Activated naive CD8-positive, alpha-beta T cell treated with anti-CD3 and anti-CD28 coated beads for 36 hours (primary cell): ENCODE results near the gene ZCCHC7. TPM values are rescaled to one million over a fixed set of nuclear protein-coding genes. Genes with fewer than 3 reads are reported as not detected.
"Not testable (repeated sequence)": the region's sequence is repeated elsewhere in the genome, so short reads cannot be mapped to it uniquely, and the experiment has no call there.

Experiments
- DNase-seq: peaks from one replicate; pipeline ENCODE4 v3.0.0; 2021
- H3K27ac Mint-ChIP-seq: one replicate; pipeline ENCODE4 v1.8.0; 2022; ENCODE audit warnings: mild to moderate bottlenecking, moderate library complexity, mixed read lengths
- H3K27me3 Mint-ChIP-seq: one replicate; pipeline ENCODE4 v1.8.0; 2022; ENCODE audit warnings: mild to moderate bottlenecking, mixed read lengths
- H3K36me3 Mint-ChIP-seq: one replicate; pipeline ENCODE4 v1.8.0; 2021; ENCODE audit warnings: mild to moderate bottlenecking, mixed read lengths
- H3K4me1 Mint-ChIP-seq: one replicate; pipeline ENCODE4 v1.8.0; 2021; ENCODE audit warnings: mixed read lengths
- H3K4me3 Mint-ChIP-seq: one replicate; pipeline ENCODE4 v1.8.0; 2022; ENCODE audit warnings: mild to moderate bottlenecking, moderate library complexity, mixed read lengths
- H3K9me3 Mint-ChIP-seq: one replicate; pipeline ENCODE4 v1.8.0; 2022; ENCODE audit warnings: mixed read lengths
- total RNA-seq, 2 experiments: library from RNA; stranded (reverse); gene quantifications; one replicate each; pipeline ENCODE4 v1.2.3, GENCODE V29; 2021

ZCCHC7 gene
- total RNA-seq, 2 experiments from 2014 or later = 35.4 to 37.5 TPM

- no peaks in the 10 kb centered on the region for H3K27me3 Mint-ChIP-seq
- peaks cover 71% of the 10 kb centered on the region for H3K36me3 Mint-ChIP-seq
- peaks cover 40% of the 10 kb centered on the region for H3K4me1 Mint-ChIP-seq
- H3K9me3 Mint-ChIP-seq = peaks cover 12% of the 10 kb centered on the region
- H3K4me3 Mint-ChIP-seq = no peak overlapping the region
- no peak for DNase-seq
- no peak overlapping the region for H3K27ac Mint-ChIP-seq
Measured at GRCh38 chr9:37201581-37201980, 81.2 kb downstream of the ZCCHC7 start.

GRCh38 chr9:37202091-37202490, 81.7 kb downstream of the ZCCHC7 start:
- H3K27me3 Mint-ChIP-seq = no peaks in the 10 kb centered on the region
- H3K36me3 Mint-ChIP-seq = peaks cover 76% of the 10 kb centered on the region
- no peak overlapping the region for H3K4me3 Mint-ChIP-seq
- no peak overlapping the region for H3K27ac Mint-ChIP-seq
- H3K9me3 Mint-ChIP-seq = peaks cover 12% of the 10 kb centered on the region
- DNase-seq = no peak
- H3K4me1 Mint-ChIP-seq = peaks cover 38% of the 10 kb centered on the region

GRCh38 chr9:37203456-37203855, 83.1 kb downstream of the ZCCHC7 start:
- H3K4me3 Mint-ChIP-seq, H3K27ac Mint-ChIP-seq, DNase-seq, H3K27me3 Mint-ChIP-seq: not testable (repeated sequence)
- Mint-ChIP-seq H3K36me3 (peaks cover 79% of the 10 kb centered on the region), H3K4me1 (peaks cover 28% of the 10 kb centered on the region), H3K9me3 (peaks cover 13% of the 10 kb centered on the region)

GRCh38 chr9:37206121-37206620, 85.8 kb downstream of the ZCCHC7 start:
- peaks cover 72% of the 10 kb centered on the region for H3K36me3 Mint-ChIP-seq
- no peak overlapping the region for H3K4me3 Mint-ChIP-seq
- DNase-seq = no peak
- H3K27ac Mint-ChIP-seq = no peak overlapping the region
- H3K27me3 Mint-ChIP-seq = no peaks in the 10 kb centered on the region
- peaks cover 28% of the 10 kb centered on the region for H3K4me1 Mint-ChIP-seq
- peaks cover 13% of the 10 kb centered on the region for H3K9me3 Mint-ChIP-seq

- Mint-ChIP-seq H3K27ac (peak overlapping the region; percentile 22), H3K9me3 (peaks cover 1% of the 10 kb centered on the region), H3K4me1 (peaks cover 37% of the 10 kb centered on the region), H3K36me3 (peaks cover 44% of the 10 kb centered on the region), H3K4me3 (no peak overlapping the region), H3K27me3 (no peaks in the 10 kb centered on the region)
- DNase-seq = no peak
Measured at GRCh38 chr9:37209431-37210386, 89.3 kb downstream of the ZCCHC7 start.

GRCh38 chr9:37210737-37211523, 90.6 kb downstream of the ZCCHC7 start:
- Mint-ChIP-seq H3K36me3 (peaks cover 38% of the 10 kb centered on the region), H3K27ac (peak overlapping the region; percentile 3), H3K9me3 (peaks cover 1% of the 10 kb centered on the region), H3K27me3 (no peaks in the 10 kb centered on the region), H3K4me1 (peaks cover 40% of the 10 kb centered on the region), H3K4me3 (no peak overlapping the region)
- no peak for DNase-seq

- DNase-seq = no peak
- peaks cover 26% of the 10 kb centered on the region for H3K36me3 Mint-ChIP-seq
- no peaks in the 10 kb centered on the region for H3K27me3 Mint-ChIP-seq
- peaks cover 38% of the 10 kb centered on the region for H3K4me1 Mint-ChIP-seq
- H3K9me3 Mint-ChIP-seq = peaks cover under 1% of the 10 kb centered on the region
- H3K4me3 Mint-ChIP-seq = no peak overlapping the region
- no peak overlapping the region for H3K27ac Mint-ChIP-seq
Measured at GRCh38 chr9:37212435-37212834, 92.1 kb downstream of the ZCCHC7 start.

GRCh38 chr9:37215381-37215780, 95.0 kb downstream of the ZCCHC7 start:
- H3K36me3 Mint-ChIP-seq = peaks cover 27% of the 10 kb centered on the region
- H3K27ac Mint-ChIP-seq = no peak overlapping the region
- H3K9me3 Mint-ChIP-seq = no peaks in the 10 kb centered on the region
- peaks cover 32% of the 10 kb centered on the region for H3K4me1 Mint-ChIP-seq
- no peak overlapping the region for H3K4me3 Mint-ChIP-seq
- no peaks in the 10 kb centered on the region for H3K27me3 Mint-ChIP-seq
- no peak for DNase-seq

- Mint-ChIP-seq H3K27me3 (no peaks in the 10 kb centered on the region), H3K36me3 (peaks cover 32% of the 10 kb centered on the region), H3K9me3 (no peaks in the 10 kb centered on the region), H3K4me3 (no peak overlapping the region), H3K4me1 (peaks cover 31% of the 10 kb centered on the region), H3K27ac (no peak overlapping the region)
- no peak for DNase-seq
Measured at GRCh38 chr9:37215830-37216229, 95.5 kb downstream of the ZCCHC7 start.

- peaks cover 39% of the 10 kb centered on the region for H3K4me1 Mint-ChIP-seq
- H3K36me3 Mint-ChIP-seq = peaks cover 40% of the 10 kb centered on the region
- no peaks in the 10 kb centered on the region for H3K27me3 Mint-ChIP-seq
- H3K27ac Mint-ChIP-seq = no peak overlapping the region
- H3K4me3 Mint-ChIP-seq = no peak overlapping the region
- DNase-seq = no peak
- H3K9me3 Mint-ChIP-seq = no peaks in the 10 kb centered on the region
Measured at GRCh38 chr9:37217161-37217560, 96.8 kb downstream of the ZCCHC7 start.

- no peak for DNase-seq
- Mint-ChIP-seq H3K4me1 (peaks cover 35% of the 10 kb centered on the region), H3K36me3 (peaks cover 39% of the 10 kb centered on the region), H3K27ac (no peak overlapping the region), H3K4me3 (no peak overlapping the region), H3K9me3 (no peaks in the 10 kb centered on the region), H3K27me3 (no peaks in the 10 kb centered on the region)
Measured at GRCh38 chr9:37218800-37219425, 98.5 kb downstream of the ZCCHC7 start.

- Mint-ChIP-seq H3K27me3 (no peaks in the 10 kb centered on the region), H3K27ac (peak overlapping the region; percentile 1), H3K36me3 (peaks cover 38% of the 10 kb centered on the region), H3K4me1 (peaks cover 29% of the 10 kb centered on the region), H3K4me3 (no peak overlapping the region), H3K9me3 (no peaks in the 10 kb centered on the region)
- DNase-seq = no peak
Measured at GRCh38 chr9:37220971-37221370, 100.6 kb downstream of the ZCCHC7 start.

GRCh38 chr9:37221489-37222106, 101.2 kb downstream of the ZCCHC7 start:
- no peak overlapping the region for H3K27ac Mint-ChIP-seq

GRCh38 chr9:37229455-37229854, 109.1 kb downstream of the ZCCHC7 start:
- Mint-ChIP-seq H3K27ac (no peak overlapping the region), H3K4me1 (peaks cover 18% of the 10 kb centered on the region), H3K4me3 (no peak overlapping the region), H3K27me3 (no peaks in the 10 kb centered on the region), H3K9me3 (no peaks in the 10 kb centered on the region), H3K36me3 (peaks cover 15% of the 10 kb centered on the region)
- DNase-seq = no peak

More at GRCh38 chr9:37221489-37222106, 101.2 kb downstream of the ZCCHC7 start:
- H3K36me3 Mint-ChIP-seq = peaks cover 37% of the 10 kb centered on the region
- H3K9me3 Mint-ChIP-seq = no peaks in the 10 kb centered on the region
- no peak for DNase-seq
- peaks cover 29% of the 10 kb centered on the region for H3K4me1 Mint-ChIP-seq
- H3K4me3 Mint-ChIP-seq = no peak overlapping the region
- H3K27me3 Mint-ChIP-seq = no peaks in the 10 kb centered on the region
